NT2/D1 (cell line): Measurements from ENCODE around the gene IDH1.

Source experiments
- DNase-seq: peaks from one replicate; pipeline ENCODE4 v3.0.0-alpha.2; 2011; ENCODE audit warnings: low read depth, low spot score
- H3K27me3 ChIP-seq: 2 replicates; pipeline ENCODE4 v1.6.0; 2011; ENCODE audit warnings: mild to moderate bottlenecking; ENCODE audit not compliant: insufficient read length, insufficient read depth
- H3K36me3 ChIP-seq: 2 replicates; pipeline ENCODE4 v1.6.1; 2011; ENCODE audit warnings: mild to moderate bottlenecking, low read length, mixed read lengths; ENCODE audit not compliant: insufficient read depth, insufficient read length
- H3K4me1 ChIP-seq: 2 replicates; pipeline ENCODE4 v1.5.1; 2011; ENCODE audit not compliant: insufficient read depth, insufficient read length
- H3K4me3 ChIP-seq: 2 replicates; pipeline ENCODE4 v1.5.1; 2011; ENCODE audit warnings: low read depth; ENCODE audit not compliant: insufficient read length
- H3K9ac ChIP-seq: 2 replicates; pipeline ENCODE4 v1.6.0; 2011; ENCODE audit warnings: low read depth; ENCODE audit not compliant: insufficient read length
- H3K9me3 ChIP-seq: 2 replicates; pipeline ENCODE4 v1.5.1; 2011; ENCODE audit warnings: mild to moderate bottlenecking, low read length; ENCODE audit not compliant: insufficient read depth
- SUZ12 ChIP-seq: IDR thresholded peaks from 2 replicates; pipeline ENCODE4 v1.6.1; 2011; ENCODE audit not compliant: insufficient read length, insufficient read depth; ENCODE audit errors: extremely low read depth
- YY1 ChIP-seq: IDR thresholded peaks from 2 replicates; pipeline ENCODE4 v1.6.1; 2011; ENCODE audit not compliant: insufficient read length, insufficient read depth
- ZNF274 ChIP-seq: IDR thresholded peaks from 2 replicates; pipeline ENCODE4 v1.6.1; 2011; ENCODE audit warnings: mild to moderate bottlenecking, low read depth, low read length

The IDH1 gene

DNA sequence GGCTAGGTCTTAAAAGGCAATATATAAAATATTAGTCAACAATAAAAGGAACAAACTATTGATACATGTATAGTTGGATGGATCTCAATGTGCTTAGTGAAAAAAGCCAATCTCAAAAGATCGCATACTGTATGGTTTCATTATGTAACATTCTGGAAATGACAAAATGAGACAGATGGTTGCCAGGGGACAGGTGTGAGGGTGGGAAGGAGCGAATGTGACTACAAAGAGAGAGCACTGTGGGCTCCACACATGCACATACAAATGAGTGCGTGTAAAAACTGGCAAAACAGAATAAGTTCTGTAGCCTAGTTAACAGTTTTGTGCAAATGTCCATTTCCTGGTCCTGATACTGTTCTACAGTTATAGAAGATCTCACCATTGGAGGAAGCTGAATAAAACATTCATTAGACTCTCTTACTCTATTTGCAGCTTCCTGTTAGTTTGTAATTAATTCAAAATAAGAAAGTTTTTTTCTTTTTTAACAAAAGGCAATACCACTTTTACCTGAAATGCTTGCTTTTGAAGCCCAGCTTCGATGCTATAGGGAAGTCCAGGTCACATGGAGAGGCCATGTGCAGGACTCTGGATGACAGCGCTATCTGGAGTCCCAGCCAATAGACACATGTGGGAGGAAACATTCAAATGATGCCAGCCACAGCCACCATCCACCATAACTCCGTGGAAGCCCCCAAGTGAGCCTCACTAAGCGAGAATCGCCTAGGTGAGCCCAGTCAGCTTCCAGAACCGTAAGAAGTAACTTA lies 44.0 kb downstream of the IDH1 start:
- TF ChIP-seq SUZ12: no peak
- no peak for TF ChIP-seq ZNF274
- TF ChIP-seq YY1: no peak
- no peaks in the 10 kb centered on the region for H3K36me3 ChIP-seq
- H3K27me3 ChIP-seq: no peaks in the 10 kb centered on the region
- H3K9ac ChIP-seq: no peak overlapping the region
- DNase-seq: no peak
- H3K4me3 ChIP-seq: no peak overlapping the region
- no peaks in the 10 kb centered on the region for H3K9me3 ChIP-seq
- H3K4me1 ChIP-seq: peaks cover 2% of the 10 kb centered on the region

DNA sequence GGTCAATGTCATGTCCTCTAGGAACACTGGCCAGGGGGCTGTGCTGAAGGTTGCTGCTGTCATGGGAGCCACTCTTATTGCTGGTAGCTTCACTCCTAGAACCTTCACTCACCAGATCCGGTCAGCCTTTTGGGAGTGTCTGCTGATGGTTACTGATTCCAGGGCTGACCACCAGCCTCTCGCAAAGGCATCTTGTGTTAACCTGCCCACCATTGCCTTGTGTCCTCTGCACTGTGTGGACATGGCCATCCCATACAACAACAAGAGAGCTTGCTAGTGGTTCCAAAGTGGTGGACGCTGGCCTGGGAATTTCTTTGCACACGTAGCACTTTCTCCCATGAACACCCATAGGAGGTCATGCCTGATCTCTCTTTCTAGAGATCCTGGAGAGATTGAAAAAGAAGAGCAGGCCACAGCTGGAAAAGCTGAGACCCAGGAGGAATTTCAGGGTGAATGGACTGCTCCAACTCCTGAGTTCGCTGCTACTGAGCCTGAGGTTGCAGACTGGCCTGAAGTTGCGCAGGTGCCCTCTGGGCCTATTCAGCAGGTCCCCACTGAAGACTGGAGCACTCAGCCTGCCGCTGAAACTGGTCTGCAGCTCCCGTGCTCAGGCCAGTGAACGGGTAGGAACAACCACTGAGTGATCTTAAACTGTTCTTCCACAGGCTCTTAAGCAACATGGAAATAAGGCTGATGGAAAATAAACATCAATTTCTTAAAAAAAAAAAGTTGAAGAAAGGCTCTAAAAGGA lies 46.4 kb downstream of the IDH1 start:
- no peak overlapping the region for H3K9ac ChIP-seq
- no peak overlapping the region for H3K4me3 ChIP-seq
- peaks cover 2% of the 10 kb centered on the region for H3K4me1 ChIP-seq
- no peaks in the 10 kb centered on the region for H3K36me3 ChIP-seq
- H3K9me3 ChIP-seq: no peaks in the 10 kb centered on the region
- TF ChIP-seq YY1 (no peak), SUZ12 (no peak), ZNF274 (no peak)
- no peaks in the 10 kb centered on the region for H3K27me3 ChIP-seq
- no peak for DNase-seq

DNA sequence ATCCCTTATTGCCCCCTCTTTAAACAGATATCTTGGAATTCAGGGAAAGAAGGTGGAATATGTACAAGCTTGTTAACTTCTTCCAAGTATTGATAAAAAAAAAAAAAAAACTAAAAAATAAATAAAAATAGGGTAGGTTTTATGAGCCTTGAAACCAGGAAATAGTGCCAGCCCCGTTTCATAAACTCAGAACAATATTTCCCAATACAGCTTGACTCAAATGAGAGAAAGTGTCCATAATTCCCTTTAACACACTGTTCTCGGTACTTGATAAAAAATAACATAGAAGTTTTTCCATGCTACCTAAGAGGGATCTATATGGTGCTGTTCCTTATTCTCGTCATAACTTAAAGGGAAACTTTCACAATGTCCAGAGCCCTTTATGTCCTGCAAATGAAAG lies 47.1 kb downstream of the IDH1 start:
- H3K27me3 ChIP-seq: no peaks in the 10 kb centered on the region
- no peak overlapping the region for H3K9ac ChIP-seq
- H3K4me1 ChIP-seq: peaks cover 2% of the 10 kb centered on the region
- H3K4me3 ChIP-seq: no peak overlapping the region
- no peaks in the 10 kb centered on the region for H3K9me3 ChIP-seq
- H3K36me3 ChIP-seq: no peaks in the 10 kb centered on the region
- TF ChIP-seq ZNF274: no peak
- no peak for TF ChIP-seq YY1
- TF ChIP-seq SUZ12: no peak
- DNase-seq: no peak

DNA sequence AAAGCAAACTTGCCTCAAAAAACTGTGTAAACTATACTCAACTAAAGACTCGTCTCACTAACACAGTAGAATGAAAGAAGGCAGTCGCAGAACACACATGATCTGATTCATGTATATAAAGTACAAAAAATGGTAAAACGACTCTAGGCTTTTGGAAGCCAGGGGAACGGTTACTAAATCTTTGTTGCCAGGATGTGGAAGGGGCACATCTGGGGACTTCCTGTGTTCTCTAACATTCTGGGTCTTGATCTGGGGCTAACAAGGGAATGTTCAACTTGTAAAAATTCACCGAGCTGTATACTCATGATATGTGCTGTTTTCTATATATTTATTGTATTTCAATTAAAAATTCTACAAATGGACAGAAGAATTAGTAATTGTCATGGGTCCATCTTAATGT lies 50.7 kb downstream of the IDH1 start:
- no peak overlapping the region for H3K9ac ChIP-seq
- H3K4me3 ChIP-seq: no peak overlapping the region
- H3K27me3 ChIP-seq: no peaks in the 10 kb centered on the region
- no peak for DNase-seq
- H3K36me3 ChIP-seq: no peaks in the 10 kb centered on the region
- no peaks in the 10 kb centered on the region for H3K9me3 ChIP-seq
- TF ChIP-seq SUZ12 (no peak), YY1 (no peak), ZNF274 (no peak)
- peaks cover 2% of the 10 kb centered on the region for H3K4me1 ChIP-seq

- no peak for TF ChIP-seq SUZ12
- TF ChIP-seq YY1: no peak
- no peak for TF ChIP-seq ZNF274
- H3K27me3 ChIP-seq: no peaks in the 10 kb centered on the region
- H3K4me3 ChIP-seq: no peak overlapping the region
- no peak for DNase-seq
- H3K9me3 ChIP-seq: no peaks in the 10 kb centered on the region
- H3K9ac ChIP-seq: no peak overlapping the region
- no peaks in the 10 kb centered on the region for H3K36me3 ChIP-seq
- H3K4me1 ChIP-seq: no peaks in the 10 kb centered on the region
These were observed 59.3 kb downstream of the IDH1 start for GRCh38 chr2:208195531-208195930.

GRCh38 chr2:208192611-208193236 lies 62.1 kb downstream of the IDH1 start:
- TF ChIP-seq SUZ12 (no peak), YY1 (no peak), ZNF274 (no peak)
- Histone ChIP-seq H3K27me3 (no peaks in the 10 kb centered on the region), H3K9ac (no peak overlapping the region), H3K9me3 (no peaks in the 10 kb centered on the region), H3K4me1 (no peaks in the 10 kb centered on the region), H3K4me3 (no peak overlapping the region), H3K36me3 (no peaks in the 10 kb centered on the region)
- DNase-seq: no peak

DNA sequence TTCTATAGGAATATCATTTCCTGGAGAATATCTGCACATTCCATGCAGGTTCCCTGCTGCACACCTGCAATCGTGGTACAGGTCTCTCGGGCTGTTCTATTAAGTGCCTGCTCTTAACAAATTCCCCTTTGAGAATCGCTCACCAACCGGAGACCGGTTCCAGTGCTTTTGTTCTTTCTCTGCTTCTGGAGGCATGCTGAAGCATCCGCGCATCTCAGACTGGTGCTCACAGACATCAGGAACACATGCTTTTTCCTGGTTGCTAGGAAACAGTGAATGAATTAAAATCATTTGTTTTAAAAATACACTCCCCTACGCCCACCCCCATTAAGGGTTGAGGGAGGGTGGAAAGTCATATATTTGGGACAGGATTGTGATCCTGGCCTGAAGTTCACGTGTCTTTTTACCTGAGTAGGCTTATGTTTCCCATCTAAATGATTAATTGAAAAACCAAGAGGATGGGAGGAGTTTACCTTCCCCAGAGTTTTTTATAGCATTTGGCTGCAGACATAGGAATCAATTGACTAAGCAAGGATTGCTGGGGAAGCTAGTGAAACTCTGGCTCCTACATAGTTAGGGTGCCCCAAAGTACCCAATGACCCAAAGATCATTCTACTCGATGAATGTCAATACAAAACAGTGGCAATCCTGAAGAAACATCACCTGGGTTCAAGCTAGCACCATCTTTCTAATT lies 64.9 kb downstream of the IDH1 start, which contains the start of gene C2orf80:
Gene C2orf80, minus strand, starts transcription at position 221 of the 694 bp plus-strand sequence. CDS start 3,044 bp downstream, outside the sequence.
- no peak for DNase-seq

More for the DNA sequence above, 64.9 kb downstream of the IDH1 start, which contains the start of gene C2orf80:
- H3K9me3 ChIP-seq: no peaks in the 10 kb centered on the region
- H3K36me3 ChIP-seq: no peaks in the 10 kb centered on the region
- H3K9ac ChIP-seq: no peak within 1 kb of the TSS
- H3K4me1 ChIP-seq: no peaks in the 10 kb centered on the region
- no peak within 1 kb of the TSS for H3K4me3 ChIP-seq
- TF ChIP-seq YY1 (no peak), ZNF274 (no peak), SUZ12 (no peak)
- H3K27me3 ChIP-seq: no peaks in the 10 kb centered on the region
